Muscle of back (tissue), 10 donors: ENCODE data around the gene OR4N5. TPM values are rescaled to one million over a fixed set of nuclear protein-coding genes. Genes with fewer than 3 reads are reported as not detected.

Experiments
- polyA plus RNA-seq, 10 donors: library from polyadenylated mRNA; unstranded; fragments of 120-200 nt; gene quantifications; one replicate each; pipeline ENCODE4 v1.2.1, GENCODE V29; 2013; ENCODE audit not compliant: insufficient read length in 10 of 10

OR4N5 gene
- polyA plus RNA-seq, 10 donors, result not detected

Other genes starting within 250 kb of the OR4N5 start
- not detected for gene OR4K5, start 218.2 kb upstream of the OR4N5 start, polyA plus RNA-seq
- not detected for gene OR4K1, start 207.9 kb upstream of the OR4N5 start, polyA plus RNA-seq
- not detected for gene OR4K15, start 163.2 kb upstream of the OR4N5 start, polyA plus RNA-seq
- not detected for gene OR4Q2, start 136.7 kb upstream of the OR4N5 start, polyA plus RNA-seq
- not detected for gene OR4K14, start 119.5 kb upstream of the OR4N5 start, polyA plus RNA-seq
- under 1 TPM in 2 of 10 donors, not detected in 8; 0.03 to 0.04 TPM for gene OR4K13, start 102.8 kb upstream of the OR4N5 start, polyA plus RNA-seq
- gene OR4L1, start 78.8 kb upstream of the OR4N5 start, polyA plus RNA-seq, result not detected
- under 1 TPM in 7 of 10 donors, not detected in 3; 0.03 to 0.12 (median 0.05) TPM for gene OR4K17, start 28.1 kb upstream of the OR4N5 start, polyA plus RNA-seq
- gene OR11G2, start 52.1 kb downstream of the OR4N5 start, polyA plus RNA-seq, result not detected
- not detected for gene OR11H6, start 84.9 kb downstream of the OR4N5 start, polyA plus RNA-seq
- gene OR11H7, start 90.2 kb downstream of the OR4N5 start, polyA plus RNA-seq, result under 1 TPM in 5 of 10 donors, not detected in 5; 0.13 to 0.68 (median 0.30) TPM
- not detected for gene OR11H4, start 100.5 kb downstream of the OR4N5 start, polyA plus RNA-seq
- gene TTC5, start 167.1 kb downstream of the OR4N5 start, polyA plus RNA-seq, result 10 to 100 TPM; 10.2 to 14.8 (median 12.5) TPM
- gene CCNB1IP1, start 194.5 kb downstream of the OR4N5 start, polyA plus RNA-seq, result 10 to 100 TPM; 49.0 to 76.0 (median 65.6) TPM
- gene PARP2, start 204.8 kb downstream of the OR4N5 start, polyA plus RNA-seq, result 10 to 100 TPM; 26.2 to 46.7 (median 32.9) TPM